ACC112 (cell line): ENCODE data around the gene TGFA.

Experiments
- H2AFZ ChIP-seq: fragments of 200-600 bp; sonication (generic); one replicate; pipeline ENCODE4 v1.6.0; 2017; ENCODE audit warnings: antibody characterized with exemption, low read length; ENCODE audit not compliant: unreplicated experiment
- H3K27ac ChIP-seq: fragments of 200-600 bp; sonication (generic); 2 replicates; pipeline ENCODE4 v1.5.1; 2014; ENCODE audit warnings: low read depth, mild to moderate bottlenecking, antibody characterized with exemption, low read length, moderate library complexity
- H3K27me3 ChIP-seq: fragments of 200-600 bp; sonication (generic); 2 replicates; pipeline ENCODE4 v1.6.1; 2014; ENCODE audit warnings: mild to moderate bottlenecking, antibody characterized with exemption, low read length, moderate library complexity, mixed read lengths; ENCODE audit not compliant: insufficient read depth
- H3K36me3 ChIP-seq: fragments of 200-600 bp; sonication (generic); 2 replicates; pipeline ENCODE4 v1.6.1; 2016; ENCODE audit warnings: mild to moderate bottlenecking, antibody characterized with exemption, low read length, moderate library complexity, mixed read lengths; ENCODE audit not compliant: insufficient read depth
- H3K4me1 ChIP-seq: fragments of 200-600 bp; sonication (generic); one replicate; pipeline ENCODE4 v1.6.1; 2016; ENCODE audit warnings: low read length, mixed read lengths; ENCODE audit not compliant: insufficient read depth, unreplicated experiment, control insufficient read depth
- H3K4me3 ChIP-seq: fragments of 200-600 bp; sonication (generic); 2 replicates; pipeline ENCODE4 v1.5.1; 2014; ENCODE audit warnings: mild to moderate bottlenecking, low read depth, low read length
- H3K79me2 ChIP-seq: fragments of 200-600 bp; sonication (generic); one replicate; pipeline ENCODE4 v1.6.0; 2016; ENCODE audit warnings: low read length; ENCODE audit not compliant: control insufficient read depth, unreplicated experiment, insufficient read depth

Gene TGFA

DNA sequence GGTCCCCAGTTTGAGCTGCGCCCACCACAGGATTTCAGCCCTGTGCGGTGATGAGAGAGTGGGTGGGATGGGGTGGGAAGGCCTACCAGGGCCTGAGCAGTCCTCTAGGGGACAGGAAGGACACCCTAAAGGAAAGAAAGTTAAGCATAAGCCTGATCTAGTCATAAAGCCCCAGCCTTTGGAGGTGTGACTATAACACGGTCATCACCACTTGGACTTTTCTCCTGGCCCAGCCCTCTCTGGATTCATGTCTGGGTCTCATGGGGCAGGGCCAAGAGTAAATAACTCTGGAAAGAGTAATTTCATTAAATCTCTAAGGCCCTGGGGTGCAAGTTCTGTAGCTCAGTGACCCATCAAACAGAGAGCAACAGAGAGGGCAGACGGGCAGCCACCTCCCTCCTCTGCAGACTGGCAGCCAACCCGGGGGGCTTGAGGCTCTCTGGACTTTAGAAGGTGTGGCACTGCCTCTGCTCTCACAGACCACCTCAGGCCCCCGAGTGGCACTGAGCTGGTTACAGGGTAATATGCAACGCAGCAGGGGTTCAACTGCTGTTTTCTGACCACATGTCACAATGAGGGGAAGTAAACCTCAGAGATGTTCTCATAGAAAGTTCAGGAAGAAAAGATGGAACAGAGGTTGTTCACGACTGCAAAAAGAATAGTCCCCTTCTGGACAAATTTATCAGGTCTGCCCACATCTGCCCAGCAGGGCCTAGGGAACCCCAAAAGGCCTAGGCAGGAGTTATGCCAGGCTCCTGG is 41.5 kb downstream of the TGFA start:
- Histone ChIP-seq H3K4me1 (peaks cover 11% of the 10 kb centered on the region), H3K36me3 (no peaks in the 10 kb centered on the region), H3K79me2 (no peaks in the 10 kb centered on the region), H3K27ac (no peak overlapping the region), H2AFZ (no peak overlapping the region), H3K4me3 (no peak overlapping the region), H3K27me3 (peaks cover 17% of the 10 kb centered on the region)

DNA sequence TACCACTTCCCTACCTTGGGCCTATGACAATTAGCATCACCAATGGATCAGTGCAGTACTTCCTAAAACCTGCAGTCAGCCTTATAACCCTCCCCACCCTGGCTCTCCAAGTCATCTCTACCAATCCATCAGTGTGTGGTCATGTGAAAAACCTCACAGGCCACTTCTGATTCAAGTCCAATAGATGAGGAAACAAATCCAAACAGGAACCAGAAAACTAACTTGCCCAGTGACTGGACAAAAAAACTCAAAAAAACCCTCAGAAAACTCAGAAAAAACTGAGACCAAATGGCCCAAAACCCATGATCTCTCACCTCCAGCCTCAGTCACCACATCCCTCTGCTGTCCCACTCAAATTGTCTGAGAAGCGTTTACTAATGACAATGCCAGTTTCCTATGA is 43.3 kb downstream of the TGFA start:
- Histone ChIP-seq H3K36me3 (no peaks in the 10 kb centered on the region), H3K27ac (no peak overlapping the region), H3K79me2 (no peaks in the 10 kb centered on the region), H2AFZ (no peak overlapping the region), H3K27me3 (peaks cover 17% of the 10 kb centered on the region), H3K4me1 (no peaks in the 10 kb centered on the region), H3K4me3 (no peak overlapping the region)

DNA sequence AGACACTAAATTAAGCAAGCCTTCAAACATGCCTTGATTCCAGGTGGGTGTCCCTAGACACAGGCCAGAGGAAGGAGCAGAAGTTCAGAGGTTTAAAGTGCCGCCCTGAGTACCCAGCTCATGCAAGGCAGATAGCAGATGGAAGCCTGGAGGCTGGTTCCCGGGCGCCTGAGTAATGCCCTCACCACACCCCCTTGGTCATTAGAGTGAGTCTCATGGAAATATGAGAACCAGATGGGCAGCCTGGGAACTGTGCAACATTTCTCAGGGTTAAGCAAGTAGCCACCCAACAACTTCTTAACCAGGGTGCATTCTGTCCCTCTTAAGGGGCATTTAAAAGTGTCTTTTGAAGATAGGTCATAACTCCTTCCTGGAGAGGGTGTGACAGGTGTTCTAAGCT is 44.1 kb downstream of the TGFA start:
- Histone ChIP-seq H3K27ac (no peak overlapping the region), H3K79me2 (no peaks in the 10 kb centered on the region), H3K4me3 (no peak overlapping the region), H3K4me1 (no peaks in the 10 kb centered on the region), H2AFZ (no peak overlapping the region), H3K36me3 (no peaks in the 10 kb centered on the region), H3K27me3 (peaks cover 23% of the 10 kb centered on the region)

DNA sequence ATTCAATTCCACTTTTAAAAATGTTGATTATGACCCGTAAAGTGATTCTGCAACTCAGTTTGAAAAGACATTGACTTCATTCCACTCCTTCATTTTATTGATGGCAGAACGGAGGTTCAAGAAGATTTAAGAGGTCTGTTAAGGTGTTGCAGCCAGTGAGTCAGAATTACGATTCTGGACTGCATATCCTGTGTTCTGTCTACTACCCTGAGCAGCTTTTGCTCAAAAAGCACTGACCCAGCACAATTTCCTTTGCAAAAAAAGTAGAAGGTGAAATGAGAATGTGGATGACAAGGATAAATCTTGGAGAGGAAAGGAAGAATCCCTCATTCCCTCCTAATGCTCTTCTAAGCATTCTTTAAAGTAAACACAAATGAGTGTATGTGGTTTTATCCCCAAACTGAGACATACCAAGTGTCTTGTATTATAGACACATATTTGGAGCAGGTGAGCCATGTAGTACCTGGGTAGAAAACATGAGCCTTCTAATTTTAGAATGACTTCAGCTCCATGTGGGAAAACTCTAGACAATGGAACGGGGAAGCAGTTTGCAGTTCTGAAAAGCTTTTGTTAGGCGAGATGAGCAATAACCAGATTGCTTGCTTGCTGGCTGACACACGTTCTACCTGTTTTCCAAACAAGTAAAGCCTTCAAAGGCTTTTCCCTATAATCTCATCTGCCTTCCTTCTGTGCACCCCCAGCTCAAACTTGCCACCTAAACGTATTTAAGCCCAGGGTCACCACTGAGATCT is 44.7 kb downstream of the TGFA start:
- H3K79me2 ChIP-seq, result no peaks in the 10 kb centered on the region
- H3K36me3 ChIP-seq, result no peaks in the 10 kb centered on the region
- H3K27ac ChIP-seq, result no peak overlapping the region

DNA sequence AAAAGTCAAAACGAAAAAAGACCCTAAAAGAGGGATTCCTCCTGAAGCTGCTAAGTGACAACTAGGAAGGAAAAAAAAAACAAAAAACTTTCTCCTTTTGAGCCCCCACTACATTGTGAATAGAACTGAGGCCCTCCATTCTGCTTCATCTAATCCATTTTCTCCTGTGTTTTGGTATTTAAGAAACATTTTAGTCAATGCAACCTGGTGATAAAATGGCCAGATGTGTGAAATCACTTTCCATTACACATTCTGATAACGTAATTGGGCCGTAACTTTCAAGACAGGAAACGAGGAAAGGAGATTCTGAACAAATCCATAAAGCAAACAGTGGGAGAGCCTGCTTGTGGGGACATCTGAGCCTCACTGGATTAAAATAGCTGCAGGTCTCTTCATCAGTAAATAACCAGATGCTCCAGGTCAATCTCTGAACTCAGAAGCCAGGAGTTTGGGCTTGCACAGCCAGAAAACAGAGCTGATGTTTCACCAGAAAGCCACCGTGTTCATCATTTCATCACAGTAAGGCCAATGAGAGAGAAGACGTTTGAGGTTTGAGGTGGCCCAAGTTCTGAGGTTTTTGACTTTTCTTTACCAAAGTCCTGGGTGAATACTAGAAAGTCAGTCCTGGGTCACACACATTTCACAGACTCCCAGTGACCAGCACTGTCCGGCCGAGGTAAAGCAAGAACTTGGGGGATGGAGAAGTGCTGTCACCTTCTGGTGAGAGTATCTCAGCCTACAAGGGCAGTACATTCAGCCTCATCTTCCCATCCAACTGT is 47.8 kb downstream of the TGFA start:
- H3K36me3 ChIP-seq, result no peaks in the 10 kb centered on the region
- H3K4me1 ChIP-seq, result no peaks in the 10 kb centered on the region
- H2AFZ ChIP-seq, result no peak overlapping the region
- H3K4me3 ChIP-seq, result no peak overlapping the region
- peaks cover 45% of the 10 kb centered on the region for H3K27me3 ChIP-seq
- H3K27ac ChIP-seq, result no peak overlapping the region
- H3K79me2 ChIP-seq, result no peaks in the 10 kb centered on the region

More for the DNA sequence above, 44.7 kb downstream of the TGFA start:
- Histone ChIP-seq H3K4me3 (no peak overlapping the region), H3K27me3 (peaks cover 24% of the 10 kb centered on the region), H2AFZ (no peak overlapping the region), H3K4me1 (no peaks in the 10 kb centered on the region)

DNA sequence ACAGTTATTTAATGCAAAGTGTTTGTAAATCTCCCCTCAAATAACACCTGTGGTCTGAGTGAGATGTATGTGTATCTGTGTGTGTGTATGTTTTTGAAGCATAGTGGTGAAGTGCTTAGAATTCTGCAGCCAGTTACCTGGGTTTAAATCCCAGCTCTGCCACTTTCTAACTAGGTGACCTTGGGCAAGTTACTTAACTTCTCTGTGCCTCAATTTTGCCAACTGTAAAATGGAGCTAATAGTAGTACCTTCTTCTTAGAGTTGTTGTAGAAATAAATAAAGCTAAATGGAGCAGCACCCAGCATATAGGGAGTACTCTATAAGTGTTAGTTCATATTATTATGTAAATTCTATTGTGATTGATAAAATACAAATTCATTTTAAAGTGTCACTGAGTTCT is 48.9 kb downstream of the TGFA start:
- H3K27ac ChIP-seq, result no peak overlapping the region
- H3K27me3 ChIP-seq, result peaks cover 55% of the 10 kb centered on the region

DNA sequence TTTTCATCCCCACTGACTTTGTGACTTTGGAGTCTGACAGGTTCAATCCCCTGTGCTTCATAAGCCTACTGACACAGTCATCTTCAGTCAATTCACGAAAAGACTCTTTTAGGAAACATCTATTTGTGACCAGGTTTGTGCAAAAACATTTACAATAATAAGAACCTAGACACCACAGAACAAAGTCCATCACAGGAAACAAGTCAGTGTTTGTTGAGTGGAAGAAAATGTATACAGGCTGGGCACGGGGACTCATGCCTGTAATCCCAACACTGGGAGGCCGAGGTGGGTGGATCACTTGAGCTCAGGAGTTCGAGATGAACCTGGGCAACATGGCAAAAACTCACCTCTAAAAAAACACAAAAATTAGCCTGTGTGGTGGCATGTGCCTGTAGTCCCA is 49.7 kb downstream of the TGFA start:
- Histone ChIP-seq H2AFZ (no peak overlapping the region), H3K4me3 (no peak overlapping the region), H3K27ac (no peak overlapping the region), H3K4me1 (no peaks in the 10 kb centered on the region), H3K27me3 (peaks cover 57% of the 10 kb centered on the region), H3K36me3 (no peaks in the 10 kb centered on the region), H3K79me2 (no peaks in the 10 kb centered on the region)

More for the DNA sequence above, 48.9 kb downstream of the TGFA start:
- Histone ChIP-seq H3K79me2 (no peaks in the 10 kb centered on the region), H2AFZ (no peak overlapping the region), H3K4me3 (no peak overlapping the region), H3K36me3 (no peaks in the 10 kb centered on the region), H3K4me1 (no peaks in the 10 kb centered on the region)

DNA sequence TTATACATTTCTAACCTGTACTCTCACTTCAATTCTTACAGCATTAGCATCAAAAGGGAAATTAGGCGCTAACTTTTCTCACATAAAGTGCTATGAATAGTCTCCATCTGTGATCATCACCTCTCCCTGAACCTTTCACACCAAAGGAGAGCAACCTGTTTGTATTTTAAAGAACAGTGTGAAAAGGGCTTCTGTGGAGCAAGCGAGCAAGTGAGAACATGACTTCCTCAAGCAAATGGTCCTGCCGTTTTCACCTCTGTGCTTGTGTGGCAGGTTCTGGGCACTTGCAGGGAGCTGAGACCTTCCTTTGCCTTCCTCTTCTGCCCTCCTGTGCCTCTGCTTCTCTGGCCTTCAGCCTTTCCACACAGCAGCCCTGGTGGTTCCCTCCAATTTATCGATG is 51.9 kb downstream of the TGFA start:
- no peak overlapping the region for H3K4me3 ChIP-seq
- H3K36me3 ChIP-seq, result no peaks in the 10 kb centered on the region
- no peaks in the 10 kb centered on the region for H3K4me1 ChIP-seq
- no peak overlapping the region for H3K27ac ChIP-seq
- H2AFZ ChIP-seq, result no peak overlapping the region
- H3K79me2 ChIP-seq, result no peaks in the 10 kb centered on the region
- peaks cover 69% of the 10 kb centered on the region for H3K27me3 ChIP-seq

DNA sequence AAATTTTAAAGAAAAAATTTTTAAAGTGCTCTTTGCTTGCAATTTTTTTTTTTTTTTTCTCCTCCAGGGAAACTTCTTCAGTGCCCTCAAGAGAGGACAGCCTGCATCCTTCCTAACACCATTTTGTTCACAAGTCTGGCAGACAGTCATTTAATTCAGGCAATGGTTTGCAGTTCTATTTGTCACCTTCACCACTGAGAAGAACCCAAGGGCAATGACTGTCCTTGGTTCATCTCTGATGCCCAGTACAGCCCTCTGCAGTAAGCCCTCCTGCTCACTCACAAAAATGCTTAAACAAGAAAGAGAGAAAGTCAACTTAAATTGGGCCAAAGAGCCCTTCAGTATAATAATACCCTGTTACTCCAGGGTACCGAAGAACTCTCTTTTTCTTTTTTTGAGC is 52.4 kb downstream of the TGFA start:
- peaks cover 74% of the 10 kb centered on the region for H3K27me3 ChIP-seq
- no peaks in the 10 kb centered on the region for H3K4me1 ChIP-seq
- no peaks in the 10 kb centered on the region for H3K79me2 ChIP-seq
- H3K27ac ChIP-seq, result no peak overlapping the region
- no peak overlapping the region for H3K4me3 ChIP-seq
- H3K36me3 ChIP-seq, result no peaks in the 10 kb centered on the region
- H2AFZ ChIP-seq, result no peak overlapping the region

DNA sequence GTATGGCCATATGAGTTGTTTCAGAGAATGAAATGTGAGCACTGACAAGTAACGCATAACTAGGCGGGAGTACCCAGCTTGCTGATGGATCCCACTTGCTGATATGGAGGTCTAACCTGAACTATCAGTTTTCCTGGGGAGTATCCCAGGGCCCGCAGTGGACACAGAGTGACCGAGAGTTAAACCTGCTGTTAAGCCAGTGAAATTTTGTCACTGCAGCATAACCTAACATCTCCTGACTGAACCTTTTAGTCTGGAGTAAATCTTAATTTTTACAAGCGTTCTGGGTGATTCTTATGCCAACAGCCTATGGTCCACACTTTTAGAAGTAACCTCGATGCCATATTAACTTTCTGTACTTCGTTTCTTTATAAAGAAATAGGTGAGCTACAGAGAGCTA is 54.4 kb downstream of the TGFA start:
- no peak overlapping the region for H3K27ac ChIP-seq
- no peaks in the 10 kb centered on the region for H3K36me3 ChIP-seq
- H3K4me1 ChIP-seq, result no peaks in the 10 kb centered on the region
- H3K79me2 ChIP-seq, result no peaks in the 10 kb centered on the region
- no peak overlapping the region for H3K4me3 ChIP-seq
- no peak overlapping the region for H2AFZ ChIP-seq
- peaks cover 86% of the 10 kb centered on the region for H3K27me3 ChIP-seq
